Measurements from ENCODE around the gene TRMT44. TPM values are rescaled to one million over a fixed set of nuclear protein-coding genes. Genes with fewer than 3 reads are reported as not detected.
A peak's percentile ranks its signal among the peaks of the same experiment; 100 is the strongest.

Gene TRMT44
- total and polyA plus RNA-seq, 2 of the 4 experiments (the other 2 are of a cell fraction): 7.3 to 8.1 TPM

GRCh38 chr4:8402640-8403039 lies 37.9 kb upstream of the TRMT44 start:
- Histone ChIP-seq H3K27me3 (ENCODE audit: control insufficient read depth, insufficient read depth, low read length) (no peaks in the 10 kb centered on the region), H3K27ac (ENCODE audit: insufficient read depth, low read length) (no peak overlapping the region), H2AFZ (replicated peaks; ENCODE audit: low read length, poor library complexity) (no peak overlapping the region), H3K4me2 (ENCODE audit: low read depth, low read length) (no peak overlapping the region), H3K4me1 (ENCODE audit: control insufficient read depth, insufficient read depth, low read length) (no peaks in the 10 kb centered on the region), H4K20me1 (ENCODE audit: insufficient read depth, low read length) (no peaks in the 10 kb centered on the region), H3K36me3 (ENCODE audit: control insufficient read depth, insufficient read depth, low read length) (peaks cover 23% of the 10 kb centered on the region), H3K23ac (ENCODE audit: low read depth, low read length) (no peak overlapping the region), H3K4ac (ENCODE audit: low read depth, low read length) (no peak overlapping the region), H3K9me3 (ENCODE audit: control insufficient read depth, insufficient read depth, low read length) (no peaks in the 10 kb centered on the region), H4K8ac (ENCODE audit: low read depth in 2 of 2, low read length in 2 of 2) (no peak overlapping the region), H2BK20ac (ENCODE audit: low read depth, low read length) (no peak overlapping the region), H2BK15ac (ENCODE audit: low read depth, low read length) (no peak overlapping the region), H2AK9ac (replicated peaks; ENCODE audit: low read depth, low read length, poor library complexity) (no peak overlapping the region), H3K4me3 (ENCODE audit: insufficient read depth, low read depth, low read length) (no peak overlapping the region), H2BK5ac (ENCODE audit: low read depth, low read length, poor library complexity, severe bottlenecking) (no peak overlapping the region), H4K5ac (ENCODE audit: low read depth, low read length) (no peak overlapping the region), H2AK5ac (ENCODE audit: low read depth, low read length) (peak overlapping the region; percentile 43; the same call in 1 of the 2 replicates), H3K79me1 (ENCODE audit: low read depth in 1 of 2, low read length in 2 of 2) (peaks cover 0 to 3% of the 10 kb centered on the region in 2 experiments; a peak in 1 of 4 replicates), H2BK120ac (ENCODE audit: low read depth, low read length) (no peak overlapping the region), H4K91ac (ENCODE audit: insufficient read depth, low read depth, low read length) (no peak overlapping the region), H3K18ac (ENCODE audit: low read depth, low read length) (no peak overlapping the region), H3K9ac (ENCODE audit: low read depth, low read length) (no peak overlapping the region), H3K56ac (ENCODE audit: extremely low read depth, insufficient read depth, low read length) (no peak overlapping the region), H3K9me1 (ENCODE audit: insufficient read depth, low read length) (no peaks in the 10 kb centered on the region), H3K14ac (replicated peaks; ENCODE audit: low read depth, low read length) (no peak overlapping the region)
- no peak for DNase-seq
- no peak for ATAC-seq (ENCODE audit: low read depth)
- POLR2A ChIA-PET (ENCODE audit: unreplicated experiment): no interaction called here
- intact Hi-C loops (cut with micrococcal nuclease): loop anchor here (1.0 kb wide), 5 partner anchors 127 to 225 kb away; no protein-coding TSS in a partner anchor
- no TSS peak for BruUV-seq (replicated peaks)
- in situ Hi-C loops (cut with MboI; ENCODE audit: low sequenced_read_pairs): loop anchor here (5.0 kb wide), 2 partner anchors 160 to 225 kb away; no protein-coding TSS in a partner anchor
- WGBS, 2 experiments (ENCODE audit: extremely low coverage in 2 of 2, insufficient read length in 1 of 2): no CpG with 5 or more reads among the region's 14 CpGs
- dilution Hi-C loops (cut with HindIII; ENCODE audit: low sequenced_read_pairs, unreplicated experiment): no loop called here
- TF ChIP-seq CHD1 (IDR thresholded peaks at IDR 0.05; ENCODE audit: low read depth, low read length): no peak
- CTCF ChIA-PET: interaction anchor here (0.9 to 3.6 kb wide), 7 partner anchors 9 to 226 kb away, joined by 3 to 18 read pairs (median 8); no protein-coding TSS in a partner anchor
